Measurements from ENCODE around the gene FXYD5.
A peak's percentile ranks its signal among the peaks of the same experiment; 100 is the strongest.
"Not testable (repeated sequence)": the region's sequence is repeated elsewhere in the genome, so short reads cannot be mapped to it uniquely, and the experiment has no call there.

Gene FXYD5

DNA sequence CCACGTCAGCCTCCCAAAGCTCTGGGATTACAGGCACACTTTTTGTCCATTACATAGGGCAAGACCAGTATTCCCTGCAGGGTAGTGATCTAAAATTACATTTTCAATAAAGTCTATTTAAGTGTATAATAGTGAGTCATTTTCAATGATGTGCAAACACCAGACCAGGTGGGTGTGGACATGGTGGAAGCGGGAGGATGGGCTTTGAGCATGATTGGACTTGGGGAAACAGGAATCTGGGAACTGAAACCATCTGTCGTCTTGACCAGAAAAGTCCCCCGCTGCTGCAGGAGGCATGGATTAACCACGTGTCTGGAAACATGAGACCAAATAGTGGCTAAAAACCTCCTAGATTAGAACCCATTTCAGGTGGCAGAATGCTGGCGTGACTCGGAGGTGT is 34.0 kb upstream of the FXYD5 start:
- peak; percentile 61 for DNase-seq (ENCODE audit: low spot score)

DNA sequence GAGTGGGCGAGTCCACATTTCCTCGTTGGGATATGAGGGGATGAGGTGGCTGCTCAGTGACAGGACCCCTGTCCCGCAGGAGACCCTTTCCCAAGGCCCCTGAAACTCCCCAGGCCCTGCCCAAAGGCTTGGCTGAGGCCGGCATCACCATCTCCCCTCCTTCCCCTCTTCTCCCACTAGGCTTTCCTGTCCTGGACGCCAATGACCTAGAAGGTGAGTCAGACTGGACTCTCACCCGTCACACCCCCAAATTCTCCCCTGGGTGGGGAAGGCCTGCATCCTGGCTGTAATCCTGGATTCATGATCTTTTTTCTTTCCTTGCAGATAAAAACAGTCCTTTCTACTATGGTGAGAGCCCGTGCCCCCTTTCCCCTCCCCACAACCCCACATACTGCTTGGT is 33.6 kb upstream of the FXYD5 start:
- no peak for DNase-seq (ENCODE audit: low spot score)

DNA sequence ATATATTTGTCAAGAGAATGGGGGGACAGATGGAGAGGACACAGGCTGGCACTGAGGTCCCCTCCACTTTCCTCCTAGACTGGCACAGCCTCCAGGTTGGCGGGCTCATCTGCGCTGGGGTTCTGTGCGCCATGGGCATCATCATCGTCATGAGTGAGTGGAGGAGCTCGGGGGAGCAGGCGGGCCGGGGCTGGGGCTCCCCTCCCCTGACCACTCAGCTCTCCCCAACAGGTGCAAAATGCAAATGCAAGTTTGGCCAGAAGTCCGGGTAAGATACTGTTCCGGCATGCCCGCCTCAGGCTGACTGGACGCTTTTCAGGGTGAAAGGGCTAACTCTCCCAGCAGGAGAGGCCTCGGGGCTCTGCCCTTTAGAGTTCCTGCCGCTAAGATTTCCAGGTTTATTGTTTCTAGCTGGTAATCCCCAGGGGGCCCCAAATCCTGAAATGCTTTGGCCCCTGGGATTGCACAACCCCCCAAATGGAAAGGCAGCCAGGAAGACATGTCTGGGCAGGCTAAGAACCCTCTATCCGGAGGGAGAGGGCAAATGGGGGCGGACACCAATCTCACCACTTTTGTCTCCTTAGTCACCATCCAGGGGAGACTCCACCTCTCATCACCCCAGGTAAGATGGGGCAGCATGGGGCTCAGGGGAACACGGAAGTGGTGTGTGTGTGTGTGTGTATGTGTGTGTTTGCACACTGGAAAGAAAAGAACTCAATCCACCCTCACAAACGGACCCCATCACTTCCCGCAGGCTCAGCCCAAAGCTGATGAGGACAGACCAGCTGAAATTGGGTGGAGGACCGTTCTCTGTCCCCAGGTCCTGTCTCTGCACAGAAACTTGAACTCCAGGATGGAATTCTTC is 31.6 kb upstream of the FXYD5 start:
- no peak for DNase-seq (ENCODE audit: low spot score)

DNA sequence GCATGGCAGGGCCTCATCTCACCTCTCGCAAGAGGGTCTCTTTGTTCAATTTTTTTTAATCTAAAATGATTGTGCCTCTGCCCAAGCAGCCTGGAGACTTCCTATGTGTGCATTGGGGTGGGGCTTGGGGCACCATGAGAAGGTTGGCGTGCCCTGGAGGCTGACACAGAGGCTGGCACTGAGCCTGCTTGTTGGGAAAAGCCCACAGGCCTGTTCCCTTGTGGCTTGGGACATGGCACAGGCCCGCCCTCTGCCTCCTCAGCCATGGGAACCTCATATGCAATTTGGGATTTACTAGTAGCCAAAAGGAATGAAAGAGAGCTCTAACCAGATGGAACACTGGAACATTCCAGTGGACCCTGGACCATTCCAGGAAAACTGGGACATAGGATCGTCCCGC is 31.0 kb upstream of the FXYD5 start:
- DNase-seq (ENCODE audit: low spot score) = peak; percentile 66

DNA sequence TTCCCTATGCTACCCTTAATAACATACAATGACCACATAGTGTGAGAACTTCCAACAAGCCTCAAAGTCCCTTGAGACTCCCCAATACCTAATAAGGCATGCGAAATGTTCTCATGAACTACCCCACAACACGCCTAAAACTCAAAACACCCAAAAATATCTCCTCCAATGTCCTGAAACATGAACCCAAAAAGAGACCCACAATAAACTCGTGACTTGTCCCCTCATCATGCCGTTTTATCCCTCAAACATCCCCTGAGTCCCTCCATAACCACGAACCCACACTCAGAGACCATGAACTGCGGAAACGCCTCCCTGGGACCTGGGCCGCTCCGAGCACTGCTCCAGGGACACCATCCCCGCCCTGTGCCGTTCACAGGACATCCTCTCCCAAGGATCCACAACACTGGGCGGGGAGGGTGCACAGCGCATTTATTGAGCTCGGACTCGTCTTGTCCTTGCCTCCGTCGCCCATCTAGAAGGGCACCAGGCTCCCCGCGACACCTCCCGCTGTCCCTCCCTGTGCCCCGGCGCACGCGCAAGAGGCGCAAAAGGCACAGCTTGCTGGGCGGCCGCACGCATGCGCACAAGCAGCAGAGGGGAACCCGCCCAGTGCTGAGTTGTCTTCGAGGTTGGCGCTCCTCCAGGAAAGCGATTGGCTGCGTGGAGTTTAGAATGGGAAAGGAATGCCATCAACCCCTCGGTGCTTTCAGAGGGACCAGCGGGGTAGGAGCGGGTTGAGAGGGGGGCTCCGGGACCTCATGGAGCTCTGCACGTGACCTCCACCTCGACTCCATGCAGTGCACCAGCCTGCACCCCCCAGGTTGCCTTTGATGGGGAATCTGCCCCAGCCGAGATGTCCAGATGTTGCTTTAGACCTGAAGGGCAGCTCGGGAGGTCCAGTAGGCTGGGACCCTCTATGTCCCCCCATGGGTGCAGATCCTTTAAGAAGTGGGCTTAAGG is 30.2 kb upstream of the FXYD5 start:
- DNase-seq (ENCODE audit: low spot score) = peak; percentile 100

DNA sequence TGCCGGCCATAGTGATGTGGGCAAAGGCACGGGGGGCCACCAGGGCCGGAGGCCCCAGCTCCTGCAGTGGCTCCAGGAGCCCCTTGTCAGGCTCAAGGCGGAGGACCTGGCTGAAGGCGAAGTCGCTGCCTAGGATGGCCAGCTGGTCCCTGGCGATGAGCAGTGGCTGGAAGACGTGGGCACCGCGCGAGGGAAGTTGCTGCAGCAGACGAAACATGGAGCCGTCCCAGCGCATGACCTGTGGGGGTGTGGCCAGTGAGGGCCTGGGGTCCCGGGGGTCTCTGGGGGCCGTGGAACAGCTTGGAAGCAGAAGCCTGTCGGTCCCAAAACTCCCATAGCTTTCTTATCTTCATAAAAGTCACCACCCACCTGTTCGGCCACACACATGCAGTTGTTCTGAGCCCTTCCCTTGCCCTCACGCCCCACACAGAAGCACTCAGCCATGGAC is 29.2 kb upstream of the FXYD5 start:
- DNase-seq (ENCODE audit: low spot score) = no peak

DNA sequence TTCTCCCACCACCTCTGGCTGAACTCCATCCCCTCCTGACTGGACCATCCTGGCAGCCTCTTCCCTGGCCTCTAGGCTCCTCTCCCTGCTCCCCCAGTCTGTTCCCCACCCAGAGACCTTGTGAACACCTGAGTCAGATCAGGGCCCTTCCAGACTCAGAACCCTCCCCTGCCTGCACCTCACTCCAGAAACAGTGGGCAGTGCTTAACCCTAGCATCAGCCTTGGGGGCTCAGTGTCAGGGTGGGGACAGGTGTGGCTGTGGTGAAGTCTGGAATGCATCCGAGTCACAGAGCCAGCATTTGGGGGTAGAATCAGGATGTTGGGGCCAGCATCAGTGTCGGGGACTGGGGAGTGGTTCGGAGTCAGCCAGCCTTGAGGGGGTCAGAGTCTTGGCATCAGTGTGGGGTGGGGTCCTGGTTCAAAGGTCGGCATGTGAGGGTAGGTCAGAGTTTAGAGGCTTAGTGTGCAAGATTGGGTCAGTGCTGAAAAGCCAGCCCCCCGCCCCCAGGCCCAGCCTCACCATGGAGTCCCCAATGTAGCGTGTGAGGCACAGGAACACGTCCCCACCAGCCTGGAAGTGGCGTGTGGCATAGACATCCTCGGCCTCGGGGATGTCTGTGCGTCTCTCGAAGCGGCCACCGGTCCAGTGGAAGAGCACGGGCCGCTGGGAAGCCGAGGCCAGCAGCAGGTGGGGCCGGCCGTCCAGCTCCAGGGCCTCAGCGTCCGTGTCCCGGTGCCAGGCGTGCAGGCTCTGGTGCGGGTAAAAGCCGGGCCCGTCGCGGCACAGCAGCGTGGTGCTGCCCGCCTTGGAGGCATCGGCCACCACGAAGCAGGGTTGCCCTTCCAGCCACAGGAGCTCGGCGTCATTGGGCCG is 28.5 kb upstream of the FXYD5 start:
- DNase-seq (ENCODE audit: low spot score) = no peak

DNA sequence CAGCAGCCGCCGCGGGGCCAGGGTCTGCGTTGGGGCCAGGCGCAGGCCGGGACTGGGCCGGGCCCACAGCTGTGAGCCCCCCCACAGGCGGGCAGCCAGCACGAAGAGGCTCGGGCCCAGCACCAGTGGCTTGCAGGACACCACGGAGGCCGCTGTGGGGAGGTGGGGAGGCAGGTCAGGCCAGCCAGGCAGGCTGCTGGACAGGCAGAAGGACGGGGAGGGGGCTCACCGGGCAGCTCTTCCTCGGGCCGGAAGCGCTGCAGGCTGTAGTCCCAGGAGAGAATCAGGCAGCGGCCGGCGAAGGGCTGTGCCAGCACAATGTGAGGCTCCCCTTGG is 27.9 kb upstream of the FXYD5 start:
- no peak for DNase-seq (ENCODE audit: low spot score)

DNA sequence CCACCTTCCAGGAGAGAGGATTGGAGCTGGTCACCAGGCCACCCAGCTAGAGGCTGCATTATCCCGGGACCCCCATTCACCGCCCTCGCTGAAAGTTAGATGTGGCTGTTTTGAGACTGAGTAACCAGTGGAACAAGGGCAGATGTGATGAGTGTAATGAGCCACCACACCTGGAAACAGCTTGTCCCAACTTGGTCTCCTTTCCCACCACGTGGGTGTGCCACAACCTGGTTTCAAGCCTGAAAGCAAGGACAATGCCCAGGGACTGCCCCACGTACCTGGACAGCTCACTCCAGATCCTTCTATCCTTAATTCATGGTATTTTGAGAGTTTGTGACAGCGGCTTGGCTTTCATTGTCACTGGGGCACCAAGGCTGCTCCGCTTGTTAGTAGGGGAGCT is 26.7 kb upstream of the FXYD5 start:
- no peak for DNase-seq (ENCODE audit: low spot score)

DNA sequence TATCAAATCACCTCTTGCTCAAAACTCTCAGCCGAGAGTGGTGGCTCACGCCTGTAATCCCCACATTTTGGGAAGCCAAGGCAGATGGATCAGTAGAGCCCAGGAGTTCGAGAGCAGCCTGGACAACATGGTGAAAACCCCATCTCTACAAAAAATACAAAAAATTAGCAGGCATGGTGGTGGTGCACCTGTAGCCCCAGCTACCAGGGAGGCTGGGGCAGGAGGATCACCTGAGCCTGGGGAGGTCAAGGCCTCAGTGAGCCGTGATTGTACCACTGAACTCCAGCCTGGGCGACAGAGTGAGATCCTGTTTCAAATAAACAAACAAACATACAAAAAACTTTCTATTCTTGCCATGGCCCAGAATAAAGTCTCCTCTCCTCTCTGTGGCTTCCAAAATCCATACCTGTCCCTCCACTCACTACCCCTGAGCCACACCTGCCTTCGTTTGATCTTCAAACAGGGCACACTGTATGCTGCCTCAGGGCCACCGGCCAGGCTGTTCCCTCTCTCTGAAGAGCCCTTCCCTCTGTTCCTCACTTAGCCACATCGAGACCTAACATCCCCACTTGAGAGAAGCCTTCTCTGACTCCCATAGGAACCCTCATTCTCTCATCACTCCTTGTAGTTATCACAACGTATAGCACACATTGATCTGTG is 26.0 kb upstream of the FXYD5 start:
- no peak for DNase-seq (ENCODE audit: low spot score)

DNA sequence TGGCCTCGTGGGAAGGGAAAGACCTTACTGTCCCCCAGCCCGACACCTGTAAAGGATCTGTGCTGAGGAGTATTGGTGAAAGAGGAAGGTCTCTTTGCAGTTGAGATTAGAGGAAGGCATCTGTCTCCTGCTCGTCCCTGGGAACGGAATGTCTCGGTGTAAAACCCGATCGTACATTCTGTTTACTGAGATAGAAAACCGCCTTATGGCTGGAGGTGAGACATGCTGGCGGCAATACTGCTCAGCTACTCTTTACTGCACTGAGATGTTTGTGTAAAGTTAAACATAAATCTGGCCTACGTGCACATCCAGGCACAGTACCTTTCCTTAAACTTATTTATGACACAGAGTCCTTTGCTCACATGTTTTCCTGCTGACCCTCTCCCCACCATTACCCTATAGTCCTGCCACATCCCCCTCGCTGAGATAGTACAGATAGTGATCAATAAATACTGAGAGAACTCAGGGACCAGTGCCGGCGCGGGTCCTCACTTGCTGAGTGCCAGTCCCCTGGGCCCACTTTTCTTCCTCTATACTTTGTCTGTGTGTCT is 24.7 kb upstream of the FXYD5 start:
- not testable (repeated sequence) for DNase-seq (ENCODE audit: low spot score)

DNA sequence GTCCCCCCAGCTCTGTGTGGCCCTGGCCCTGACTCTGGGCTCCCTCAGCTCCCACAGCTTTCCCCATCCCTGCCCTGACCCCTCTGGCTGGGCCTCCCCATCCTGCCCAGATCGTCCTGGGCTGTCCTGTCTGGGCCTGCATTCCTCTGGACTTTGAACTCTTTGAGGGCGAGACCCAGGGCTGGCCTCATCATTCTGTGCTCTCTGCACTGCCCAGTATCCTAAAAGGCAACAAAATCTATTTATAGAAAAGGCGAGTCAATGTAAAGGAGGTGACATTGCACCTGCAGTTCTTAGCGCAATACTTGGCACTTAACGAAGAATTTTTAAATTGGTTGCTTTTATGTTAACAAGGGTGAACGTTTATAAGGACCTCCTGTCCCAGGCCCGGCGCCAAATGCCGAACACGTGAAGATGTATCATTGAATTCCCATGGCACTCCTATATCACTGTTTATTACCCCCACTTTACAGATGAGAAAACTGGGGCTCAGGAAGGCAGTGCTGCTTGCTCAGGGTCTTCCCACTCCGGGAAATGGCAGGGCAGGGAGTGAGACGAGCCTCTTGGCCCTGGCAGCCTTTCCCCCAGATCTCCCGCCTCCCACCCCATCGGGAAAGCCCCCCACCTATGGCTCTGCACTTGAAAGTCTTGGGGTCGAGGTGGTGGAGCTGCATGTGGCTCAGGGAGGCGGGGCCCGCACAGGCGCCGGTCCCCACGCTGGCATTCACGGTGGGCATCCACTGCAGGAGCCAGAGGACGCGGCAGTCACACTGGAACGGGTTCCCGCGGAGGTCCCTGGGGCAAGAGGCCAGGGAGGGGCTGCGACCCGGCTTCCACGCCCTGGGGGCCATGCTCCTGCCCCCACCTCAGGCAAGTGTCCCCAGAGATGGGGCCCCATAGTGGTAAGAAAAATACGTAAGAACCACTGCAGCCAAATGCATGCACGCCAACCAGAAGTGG is 23.5 kb upstream of the FXYD5 start:
- DNase-seq (ENCODE audit: low spot score) = no peak

DNA sequence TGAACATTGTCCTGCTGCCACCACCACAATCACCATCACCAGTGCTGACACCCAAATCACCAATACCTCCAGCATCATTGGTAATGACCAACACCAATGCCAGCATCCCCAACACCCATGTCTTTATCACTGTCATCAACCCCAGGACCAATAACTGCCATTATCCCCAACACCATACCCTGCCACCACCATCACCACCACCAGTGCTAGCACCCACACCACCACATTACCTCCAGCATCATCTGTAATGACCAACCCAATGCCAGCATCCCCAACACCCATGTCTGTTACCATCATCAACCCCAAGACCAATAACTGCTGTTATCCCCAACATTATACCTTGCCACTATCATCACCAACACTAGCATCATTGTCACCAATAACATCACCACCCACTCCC is 22.3 kb upstream of the FXYD5 start:
- no peak for DNase-seq (ENCODE audit: low spot score)

DNA sequence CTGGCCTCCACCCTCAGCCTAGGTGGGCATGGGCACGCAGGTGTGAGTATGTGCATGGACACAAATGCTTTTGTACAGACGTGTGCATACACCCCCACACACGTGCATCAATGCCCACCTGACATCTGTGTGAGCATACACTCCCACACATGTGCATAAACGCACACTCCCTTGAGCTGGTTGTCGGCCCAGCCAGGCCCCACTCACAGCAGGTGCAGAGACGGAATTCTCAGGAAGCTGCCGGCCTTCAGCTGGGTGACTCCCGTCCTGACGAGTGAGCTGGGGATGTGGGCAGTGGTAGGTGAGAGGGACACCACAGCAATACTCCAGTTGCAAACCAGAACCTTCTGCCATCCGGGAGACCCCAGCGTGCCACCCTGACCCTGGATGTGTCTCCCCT is 20.7 kb upstream of the FXYD5 start:
- DNase-seq (ENCODE audit: low spot score) = no peak

DNA sequence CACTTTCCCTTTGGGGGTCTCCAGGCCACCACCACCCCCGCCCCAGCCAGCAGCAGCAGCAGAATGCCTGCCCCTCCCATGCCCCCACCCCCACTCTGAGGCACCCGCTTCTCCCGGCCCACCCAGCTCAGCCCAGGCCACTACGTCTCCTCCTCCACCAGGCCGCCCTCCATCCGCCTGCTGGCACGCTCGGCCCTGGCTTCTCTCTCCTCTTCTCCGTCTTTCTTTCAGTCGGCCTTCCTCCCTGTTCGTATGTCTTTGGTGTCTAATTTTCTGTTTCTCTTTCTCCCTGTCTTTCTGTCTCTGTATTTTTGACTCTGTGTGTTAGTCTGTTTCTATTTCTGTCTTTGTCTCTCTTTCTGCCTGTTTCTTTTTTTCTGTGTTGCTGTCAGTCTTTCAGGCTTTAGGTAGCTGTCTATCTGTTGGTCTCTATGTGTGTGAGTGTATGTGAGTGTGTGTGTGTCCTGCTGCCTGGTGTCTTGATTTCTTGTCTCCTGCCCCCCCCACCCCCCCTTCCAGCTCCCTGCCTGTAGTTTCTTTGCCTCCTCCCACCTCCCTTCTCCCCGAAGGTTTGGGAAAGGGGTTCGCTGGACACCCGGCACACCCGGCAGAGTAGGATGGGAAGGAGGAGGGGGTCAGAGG is 19.8 kb upstream of the FXYD5 start, which contains the start of gene LGI4:
TSS of gene LGI4 (minus strand) at position 459 of the 642 bp plus-strand sequence. CDS start at position 80, 379 bp downstream.
- DNase-seq (ENCODE audit: low spot score) = no peak

DNA sequence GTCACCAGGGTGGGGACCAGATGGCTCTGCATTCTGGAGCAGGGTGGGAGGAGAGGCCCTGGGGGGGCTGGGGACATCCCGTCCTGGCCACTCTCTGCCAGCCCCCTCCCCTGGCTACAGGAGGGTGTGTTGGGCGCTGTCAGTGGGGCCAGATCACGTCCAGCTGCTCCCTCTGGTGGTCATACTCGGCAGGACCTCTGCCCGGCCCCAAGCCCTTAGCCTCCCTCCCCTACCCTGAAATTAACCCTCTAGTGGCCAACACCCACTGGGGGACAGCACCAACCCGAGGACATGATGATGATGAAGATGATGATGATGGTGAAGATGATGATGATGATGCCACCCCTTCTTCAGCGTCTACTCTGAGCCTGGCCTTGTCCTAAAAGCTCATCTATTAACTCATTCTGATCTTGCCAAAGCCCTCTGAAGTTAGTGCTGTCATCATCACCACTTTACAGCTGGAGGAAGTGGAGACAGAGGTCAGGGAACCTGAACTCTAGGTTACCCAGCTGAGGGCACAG is 19.1 kb upstream of the FXYD5 start:
- DNase-seq (ENCODE audit: low spot score) = peak; percentile 95

DNA sequence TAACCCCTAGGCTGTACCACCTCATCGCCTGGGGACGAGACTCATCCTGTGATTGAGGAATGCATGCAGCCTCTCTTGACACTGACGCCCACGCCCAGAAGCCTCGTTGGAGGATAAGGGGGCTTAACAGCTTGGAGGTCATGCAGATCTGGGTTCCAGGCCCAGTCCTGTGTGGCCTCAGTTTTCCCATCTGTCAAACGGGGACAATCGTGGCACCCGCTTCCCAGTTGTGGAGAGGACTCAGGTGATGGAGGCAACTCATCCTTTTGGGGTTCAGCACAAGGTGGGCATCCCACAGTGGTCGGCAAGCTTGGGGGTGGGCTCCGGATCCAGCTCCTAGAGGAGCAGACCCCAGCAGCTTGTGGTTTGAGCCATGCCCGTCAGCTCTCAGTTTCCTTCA is 18.3 kb upstream of the FXYD5 start:
- DNase-seq (ENCODE audit: low spot score) = no peak

DNA sequence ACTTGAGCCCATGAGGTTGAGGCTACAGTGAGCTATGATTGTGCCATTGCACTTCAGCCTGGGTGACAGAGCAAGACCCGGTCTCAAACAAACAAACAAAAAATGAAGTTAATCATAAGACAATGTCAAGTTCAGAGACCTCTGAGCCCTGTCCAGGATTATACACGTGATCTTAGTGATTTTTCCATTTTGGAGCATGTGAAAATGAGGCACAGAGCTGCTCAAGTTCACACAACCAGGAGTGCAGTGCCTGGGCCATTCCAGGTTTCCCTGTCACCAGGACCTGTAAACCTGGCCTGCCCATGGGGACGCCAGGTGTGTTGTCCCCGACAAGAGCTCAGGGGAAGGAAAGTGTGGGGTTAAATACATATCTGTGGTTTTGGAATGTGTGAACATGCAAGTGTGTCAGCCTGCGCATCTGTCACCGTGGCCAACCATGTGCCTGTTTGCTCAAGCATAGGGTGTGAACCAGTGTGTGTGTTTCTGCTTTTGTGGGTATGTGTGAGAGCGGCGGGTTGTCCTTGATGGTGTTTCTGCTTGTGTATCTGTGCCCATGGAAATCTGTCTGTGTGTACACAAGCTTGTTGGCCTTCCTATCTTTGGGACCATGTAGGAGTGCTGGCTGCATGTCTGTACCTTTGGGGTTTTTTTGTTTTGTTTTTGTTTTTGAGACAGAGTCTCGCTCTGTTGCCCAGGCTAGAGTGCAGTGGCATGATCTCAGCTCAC is 17.4 kb upstream of the FXYD5 start:
- DNase-seq (ENCODE audit: low spot score) = no peak
